Measurements from ENCODE around the gene UXT. TPM values are rescaled to one million over a fixed set of nuclear protein-coding genes. Genes with fewer than 3 reads are reported as not detected.

UXT gene
- total and polyA plus RNA-seq, 2 of the 13 experiments (the other 11 are each of a cell fraction or from before 2014, with no cell fraction given) = 107 to 123 TPM

GRCh38 chrX:47658684-47659420 lies at the start of gene UXT (continued):
- no peak for TF ChIP-seq ZNF512 (CRISPR knock-in tag; IDR thresholded peaks at IDR 0.05)
- peak; percentile 69 for TF ChIP-seq NR2C2 (CRISPR knock-in tag; IDR thresholded peaks at IDR 0.05; ENCODE audit: borderline replicate concordance)
- TF ChIP-seq ZNF280D (CRISPR knock-in tag; IDR thresholded peaks at IDR 0.05) = 0 out of 2 replicates have a peak, but pooled peaks have one; percentile 36
- no peak for TF ChIP-seq MIXL1 (CRISPR knock-in tag; IDR thresholded peaks at IDR 0.05)
- peak; percentile 30; the same call in 1 of the 2 replicates for TF ChIP-seq ZNF574 (CRISPR knock-in tag; IDR thresholded peaks at IDR 0.05)
- peak; percentile 48; the same call in 1 of the 2 replicates for TF ChIP-seq ZNF775 (CRISPR knock-in tag; IDR thresholded peaks at IDR 0.05; ENCODE audit: borderline replicate concordance)
- no peak for TF ChIP-seq ZNF317 (CRISPR knock-in tag; IDR thresholded peaks at IDR 0.05)
- TF ChIP-seq ZNF7 (CRISPR knock-in tag; IDR thresholded peaks at IDR 0.05) = no peak
- TF ChIP-seq, protein P1, sequence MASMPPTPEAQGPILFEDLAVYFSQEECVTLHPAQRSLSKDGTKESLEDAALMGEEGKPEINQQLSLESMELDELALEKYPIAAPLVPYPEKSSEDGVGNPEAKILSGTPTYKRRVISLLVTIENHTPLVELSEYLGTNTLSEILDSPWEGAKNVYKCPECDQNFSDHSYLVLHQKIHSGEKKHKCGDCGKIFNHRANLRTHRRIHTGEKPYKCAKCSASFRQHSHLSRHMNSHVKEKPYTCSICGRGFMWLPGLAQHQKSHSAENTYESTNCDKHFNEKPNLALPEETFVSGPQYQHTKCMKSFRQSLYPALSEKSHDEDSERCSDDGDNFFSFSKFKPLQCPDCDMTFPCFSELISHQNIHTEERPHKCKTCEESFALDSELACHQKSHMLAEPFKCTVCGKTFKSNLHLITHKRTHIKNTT (CRISPR knock-in tag; IDR thresholded peaks at IDR 0.05) = no peak
- no peak for TF ChIP-seq NPAS2 (CRISPR knock-in tag; IDR thresholded peaks at IDR 0.05; ENCODE audit: borderline replicate concordance)
- peak; percentile 40; the same call in 1 of the 2 replicates for TF ChIP-seq RXRB (CRISPR knock-in tag; IDR thresholded peaks at IDR 0.05; ENCODE audit: borderline replicate concordance)
- peak; percentile 92 for TF ChIP-seq KDM5A (IDR thresholded peaks at IDR 0.05; ENCODE audit: borderline replicate concordance, low read length)
- TF ChIP-seq, protein P2, sequence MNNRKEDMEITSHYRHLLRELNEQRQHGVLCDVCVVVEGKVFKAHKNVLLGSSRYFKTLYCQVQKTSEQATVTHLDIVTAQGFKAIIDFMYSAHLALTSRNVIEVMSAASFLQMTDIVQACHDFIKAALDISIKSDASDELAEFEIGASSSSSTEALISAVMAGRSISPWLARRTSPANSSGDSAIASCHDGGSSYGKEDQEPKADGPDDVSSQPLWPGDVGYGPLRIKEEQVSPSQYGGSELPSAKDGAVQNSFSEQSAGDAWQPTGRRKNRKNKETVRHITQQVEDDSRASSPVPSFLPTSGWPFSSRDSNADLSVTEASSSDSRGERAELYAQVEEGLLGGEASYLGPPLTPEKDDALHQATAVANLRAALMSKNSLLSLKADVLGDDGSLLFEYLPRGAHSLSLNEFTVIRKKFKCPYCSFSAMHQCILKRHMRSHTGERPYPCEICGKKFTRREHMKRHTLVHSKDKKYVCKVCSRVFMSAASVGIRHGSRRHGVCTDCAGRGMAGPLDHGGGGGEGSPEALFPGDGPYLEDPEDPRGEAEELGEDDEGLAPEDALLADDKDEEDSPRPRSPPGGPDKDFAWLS (CRISPR knock-in tag; IDR thresholded peaks at IDR 0.05; ENCODE audit: borderline replicate concordance) = no peak
- no peak for TF ChIP-seq MYNN (CRISPR knock-in tag; IDR thresholded peaks at IDR 0.05; ENCODE audit: low read depth)
- no peak for TF ChIP-seq THYN1 (CRISPR knock-in tag; IDR thresholded peaks at IDR 0.05; ENCODE audit: borderline replicate concordance, low read depth)
- TF ChIP-seq TCF7L2 (IDR thresholded peaks at IDR 0.05; ENCODE audit: low read depth, low read length) = no peak
- TF ChIP-seq ZNF235 (CRISPR knock-in tag; IDR thresholded peaks at IDR 0.05; ENCODE audit: borderline replicate concordance) = 0 out of 2 replicates have a peak, but pooled peaks have one; percentile 40
- TF ChIP-seq ZNF619 (CRISPR knock-in tag; IDR thresholded peaks at IDR 0.05) = peak; percentile 42; the same call in 1 of the 2 replicates
